Trophoblast cell (in vitro differentiated cells and primary cell): Measurements from ENCODE around the gene CDK5R1.
A peak's percentile ranks its signal among the peaks of the same experiment; 100 is the strongest.

Experiments
- DNase-seq, 2 donors: peaks; one replicate each; pipeline ENCODE4 v3.0.0-alpha.2; 2016
- H2AFZ ChIP-seq: 2 replicates; pipeline ENCODE4 v1.6.1; 2013; ENCODE audit warnings: low read length, moderate library complexity, mild to moderate bottlenecking; ENCODE audit not compliant: insufficient read depth, poor library complexity
- H2AK5ac ChIP-seq: 2 replicates; pipeline ENCODE4 v1.6.1; 2013; ENCODE audit warnings: mild to moderate bottlenecking, low read length
- H2BK120ac ChIP-seq: 2 replicates; pipeline ENCODE4 v1.6.1; 2013; ENCODE audit warnings: low read length, mild to moderate bottlenecking, moderate library complexity; ENCODE audit not compliant: insufficient read depth, poor library complexity
- H2BK12ac ChIP-seq: 2 replicates; pipeline ENCODE4 v1.6.1; 2013; ENCODE audit warnings: mild to moderate bottlenecking, low read length, moderate library complexity
- H2BK5ac ChIP-seq: 2 replicates; pipeline ENCODE4 v1.6.1; 2013; ENCODE audit warnings: low read length, low read depth, moderate library complexity, mild to moderate bottlenecking; ENCODE audit not compliant: poor library complexity
- H3K14ac ChIP-seq: 2 replicates; pipeline ENCODE4 v1.6.1; 2013; ENCODE audit warnings: mild to moderate bottlenecking, low read length
- H3K18ac ChIP-seq: 2 replicates; pipeline ENCODE4 v1.6.1; 2013; ENCODE audit warnings: mild to moderate bottlenecking, low read length
- H3K23ac ChIP-seq: 2 replicates; pipeline ENCODE4 v1.6.1; 2013; ENCODE audit warnings: low read length
- H3K27ac ChIP-seq: 2 replicates; pipeline ENCODE4 v1.5.1; 2013; ENCODE audit warnings: low read depth, mild to moderate bottlenecking, inconsistent platforms, low read length, moderate library complexity
- H3K27me3 ChIP-seq: 2 replicates; pipeline ENCODE4 v1.6.1; 2013; ENCODE audit warnings: inconsistent platforms, mild to moderate bottlenecking, low read length, moderate library complexity; ENCODE audit not compliant: insufficient read depth
- H3K36me3 ChIP-seq, 2 experiments: 1 replicate in 1 of 2; 2 replicates in 1 of 2; pipeline ENCODE4 v1.6.1; 2013; ENCODE audit warnings: low read length in 2 of 2, mild to moderate bottlenecking in 2 of 2, moderate library complexity in 1 of 2; ENCODE audit not compliant: insufficient read depth in 2 of 2, control insufficient read depth in 1 of 2
- H3K4ac ChIP-seq: 2 replicates; pipeline ENCODE4 v1.6.1; 2013; ENCODE audit warnings: low read depth, mild to moderate bottlenecking, low read length, moderate library complexity
- H3K4me1 ChIP-seq, 2 experiments: 1 replicate in 1 of 2; 2 replicates in 1 of 2; pipeline ENCODE4 v1.6.1; 2013; ENCODE audit warnings: low read length in 2 of 2, mild to moderate bottlenecking in 2 of 2, moderate library complexity in 1 of 2; ENCODE audit not compliant: insufficient read depth in 2 of 2, control insufficient read depth in 1 of 2
- H3K4me2 ChIP-seq: 2 replicates; pipeline ENCODE4 v1.6.1; 2013; ENCODE audit warnings: inconsistent platforms, mild to moderate bottlenecking, low read length, moderate library complexity
- H3K4me3 ChIP-seq: 2 replicates; pipeline ENCODE4 v1.5.1; 2013; ENCODE audit warnings: mild to moderate bottlenecking, low read depth, low read length, inconsistent platforms
- H3K79me1 ChIP-seq: one replicate; pipeline ENCODE4 v1.6.1; 2013; ENCODE audit warnings: low read length
- H3K79me2 ChIP-seq: 2 replicates; pipeline ENCODE4 v1.6.1; 2013; ENCODE audit warnings: low read length, mild to moderate bottlenecking; ENCODE audit not compliant: control insufficient read depth, insufficient read depth, poor library complexity
- H3K9ac ChIP-seq: 2 replicates; pipeline ENCODE4 v1.6.1; 2013; ENCODE audit warnings: mild to moderate bottlenecking, low read length
- H3K9me3 ChIP-seq: 2 replicates; pipeline ENCODE4 v1.6.1; 2013; ENCODE audit warnings: low read depth, mild to moderate bottlenecking, control low read depth, inconsistent platforms, low read length; ENCODE audit not compliant: insufficient read depth
- H4K12ac ChIP-seq: 2 replicates; pipeline ENCODE4 v1.6.1; 2013; ENCODE audit warnings: low read depth, mild to moderate bottlenecking, low read length, moderate library complexity
- H4K8ac ChIP-seq: 2 replicates; pipeline ENCODE4 v1.6.1; 2013; ENCODE audit warnings: low read depth, mild to moderate bottlenecking, low read length, moderate library complexity
- H4K91ac ChIP-seq: one replicate; pipeline ENCODE4 v1.6.1; 2013; ENCODE audit warnings: low read depth, mild to moderate bottlenecking, low read length, moderate library complexity
- WGBS: extraction: QIAGEN DNeasy Blood & Tissue Kit; methylation state at CpG from one replicate; pipeline ENCODE4 v1.1.7; 2013; ENCODE audit warnings: missing lambda C conversion rate; ENCODE audit not compliant: insufficient read length, insufficient coverage; ENCODE audit errors: extremely low coverage; 5-methylcytosine and 5-hydroxymethylcytosine counted together

CDK5R1 gene

GRCh38 chr17:32486111-32486700 lies 587 bp upstream of the CDK5R1 start:
- DNase-seq: peak; percentile 72 to 87
- Histone ChIP-seq H2AK5ac (no peak overlapping the region), H2AFZ (peak overlapping the region; percentile 93), H3K23ac (no peak overlapping the region), H3K9me3 (no peaks in the 10 kb centered on the region), H3K36me3 (peaks cover 5 to 8% of the 10 kb centered on the region in 2 experiments), H2BK12ac (no peak overlapping the region), H3K9ac (no peak overlapping the region), H3K4ac (no peak overlapping the region), H3K27ac (no peak overlapping the region), H3K4me2 (peak overlapping the region; percentile 85), H3K4me1 (peaks cover 9 to 11% of the 10 kb centered on the region in 2 experiments), H4K8ac (peak overlapping the region; percentile 82), H3K27me3 (no peaks in the 10 kb centered on the region), H3K79me1 (peaks cover 3% of the 10 kb centered on the region), H4K12ac (no peak overlapping the region), H3K14ac (no peak overlapping the region), H4K91ac (peak overlapping the region; percentile 72), H3K4me3 (peak overlapping the region; percentile 90), H3K18ac (peak overlapping the region; percentile 53), H3K79me2 (peaks cover 2% of the 10 kb centered on the region), H2BK120ac (no peak overlapping the region), H2BK5ac (no peak overlapping the region)
- WGBS: no CpG with 5 or more reads among the region's 72 CpGs

GRCh38 chr17:32487473-32488176 lies 832 bp downstream of the CDK5R1 start:
- Histone ChIP-seq H4K12ac (no peak overlapping the region), H3K27ac (no peak overlapping the region), H3K9me3 (no peaks in the 10 kb centered on the region), H3K9ac (no peak overlapping the region), H3K27me3 (no peaks in the 10 kb centered on the region), H2BK12ac (no peak overlapping the region), H3K4me1 (peaks cover 9 to 11% of the 10 kb centered on the region in 2 experiments), H3K14ac (no peak overlapping the region), H2BK5ac (no peak overlapping the region), H3K4me2 (peak overlapping the region; percentile 85), H2BK120ac (no peak overlapping the region), H4K91ac (no peak overlapping the region), H3K4me3 (peak overlapping the region; percentile 78), H3K4ac (no peak overlapping the region), H4K8ac (no peak overlapping the region), H2AFZ (peak overlapping the region; percentile 38), H2AK5ac (no peak overlapping the region), H3K79me2 (peaks cover 2% of the 10 kb centered on the region), H3K36me3 (peaks cover 0 to 4% of the 10 kb centered on the region in 2 experiments), H3K79me1 (peaks cover 3% of the 10 kb centered on the region), H3K18ac (no peak overlapping the region), H3K23ac (no peak overlapping the region)
- DNase-seq: peak in 1 of 2 donors; percentile 28
- no CpG with 5 or more reads among the region's 59 CpGs for WGBS

GRCh38 chr17:32488177-32488542 lies 1.4 kb downstream of the CDK5R1 start:
- Histone ChIP-seq H3K18ac (no peak overlapping the region), H2BK120ac (no peak overlapping the region), H3K4me3 (peak overlapping the region; percentile 78), H3K23ac (no peak overlapping the region), H3K14ac (no peak overlapping the region), H2AK5ac (no peak overlapping the region), H2AFZ (no peak overlapping the region), H3K4ac (no peak overlapping the region), H3K79me1 (peaks cover 3% of the 10 kb centered on the region), H3K36me3 (peaks cover 0 to 4% of the 10 kb centered on the region in 2 experiments), H3K79me2 (peaks cover 2% of the 10 kb centered on the region), H3K4me2 (no peak overlapping the region), H3K4me1 (peaks cover 9 to 11% of the 10 kb centered on the region in 2 experiments), H2BK12ac (no peak overlapping the region), H3K27ac (no peak overlapping the region), H4K91ac (no peak overlapping the region), H3K9me3 (no peaks in the 10 kb centered on the region), H4K12ac (no peak overlapping the region), H2BK5ac (no peak overlapping the region), H4K8ac (no peak overlapping the region), H3K9ac (no peak overlapping the region), H3K27me3 (no peaks in the 10 kb centered on the region)
- no peak for DNase-seq
- no CpG with 5 or more reads among the region's 16 CpGs for WGBS

GRCh38 chr17:32488604-32489180 lies 1.9 kb downstream of the CDK5R1 start:
- Histone ChIP-seq H3K27ac (no peak overlapping the region), H3K36me3 (peaks cover 0 to 4% of the 10 kb centered on the region in 2 experiments), H3K18ac (no peak overlapping the region), H3K4me1 (peaks cover 9 to 11% of the 10 kb centered on the region in 2 experiments), H3K9ac (no peak overlapping the region), H4K91ac (no peak overlapping the region), H3K4me3 (no peak overlapping the region), H3K4ac (no peak overlapping the region), H2BK120ac (no peak overlapping the region), H2BK5ac (no peak overlapping the region), H2AK5ac (no peak overlapping the region), H3K14ac (no peak overlapping the region), H3K9me3 (no peaks in the 10 kb centered on the region), H2BK12ac (no peak overlapping the region), H3K4me2 (no peak overlapping the region), H4K12ac (no peak overlapping the region), H4K8ac (no peak overlapping the region), H3K27me3 (no peaks in the 10 kb centered on the region), H3K79me2 (peaks cover 2% of the 10 kb centered on the region), H3K23ac (no peak overlapping the region), H2AFZ (no peak overlapping the region), H3K79me1 (peaks cover 3% of the 10 kb centered on the region)
- no CpG with 5 or more reads among the region's 13 CpGs for WGBS
- no peak for DNase-seq
